ENCODE measurements around the gene AUTS2. TPM values are rescaled to one million over a fixed set of nuclear protein-coding genes. Genes with fewer than 3 reads are reported as not detected.

The AUTS2 gene
- total and polyA plus RNA-seq, 2 experiments from 2014 or later, result 32.0 to 91.0 TPM

DNA sequence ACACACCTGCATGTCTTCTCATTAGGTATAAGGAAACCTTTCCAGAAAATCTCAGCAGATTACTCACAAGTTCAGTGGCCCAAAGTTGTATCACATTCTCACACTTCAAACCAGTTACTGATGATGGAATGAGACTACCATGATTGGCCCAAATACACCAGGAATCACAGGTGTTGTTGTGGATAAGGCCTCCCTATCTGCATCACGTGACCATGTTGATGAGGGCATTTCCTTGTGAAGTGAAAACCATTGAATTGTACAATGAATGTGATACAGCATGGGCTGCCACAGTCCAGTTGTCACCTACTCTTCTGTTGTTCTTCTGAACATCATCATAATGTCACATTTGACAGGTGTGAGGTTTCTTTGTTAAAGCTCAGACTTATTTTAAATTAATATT lies 431.7 kb downstream of the AUTS2 start:
- Histone ChIP-seq H3K9me2 (ENCODE audit: insufficient read depth) (no peaks in the 10 kb centered on the region), H3K4me2 (no peak overlapping the region), H3F3A (replicated peaks; ENCODE audit: low read depth) (no peaks in the 10 kb centered on the region), H3K36me3 (ENCODE audit: insufficient read depth) (no peaks in the 10 kb centered on the region), H3K4me3 (no peak overlapping the region), H4K20me1 (replicated peaks; ENCODE audit: insufficient read depth) (no peaks in the 10 kb centered on the region), H3K27ac (ENCODE audit: low read depth) (no peak overlapping the region), H3K4me1 (ENCODE audit: insufficient read depth) (peaks cover 28% of the 10 kb centered on the region), H3K27me3 (ENCODE audit: insufficient read depth) (no peaks in the 10 kb centered on the region), H2AFZ (no peak overlapping the region), H3K79me2 (replicated peaks; ENCODE audit: insufficient read depth) (no peaks in the 10 kb centered on the region)
- peaks cover 27% of the 10 kb centered on the region for H3K4me1 Mint-ChIP-seq
- H3K4me3 Mint-ChIP-seq, result no peak overlapping the region
- no peaks in the 10 kb centered on the region for H3K9me3 Mint-ChIP-seq
- no peak for TF ChIP-seq ZNF114 (CRISPR knock-in tag; IDR thresholded peaks at IDR 0.05)
- TF ChIP-seq ZNF331 (CRISPR knock-in tag; IDR thresholded peaks at IDR 0.05; ENCODE audit: low read depth), result no peak
- no peak for TF ChIP-seq NANOG (IDR thresholded peaks at IDR 0.05; ENCODE audit: borderline replicate concordance)
- no peak for TF ChIP-seq CREB1 (CRISPR knock-in tag; IDR thresholded peaks at IDR 0.05; ENCODE audit: low read depth)
- no peak for TF ChIP-seq JUNB (IDR thresholded peaks at IDR 0.05; ENCODE audit: unreplicated experiment)
- TF ChIP-seq, protein P1, sequence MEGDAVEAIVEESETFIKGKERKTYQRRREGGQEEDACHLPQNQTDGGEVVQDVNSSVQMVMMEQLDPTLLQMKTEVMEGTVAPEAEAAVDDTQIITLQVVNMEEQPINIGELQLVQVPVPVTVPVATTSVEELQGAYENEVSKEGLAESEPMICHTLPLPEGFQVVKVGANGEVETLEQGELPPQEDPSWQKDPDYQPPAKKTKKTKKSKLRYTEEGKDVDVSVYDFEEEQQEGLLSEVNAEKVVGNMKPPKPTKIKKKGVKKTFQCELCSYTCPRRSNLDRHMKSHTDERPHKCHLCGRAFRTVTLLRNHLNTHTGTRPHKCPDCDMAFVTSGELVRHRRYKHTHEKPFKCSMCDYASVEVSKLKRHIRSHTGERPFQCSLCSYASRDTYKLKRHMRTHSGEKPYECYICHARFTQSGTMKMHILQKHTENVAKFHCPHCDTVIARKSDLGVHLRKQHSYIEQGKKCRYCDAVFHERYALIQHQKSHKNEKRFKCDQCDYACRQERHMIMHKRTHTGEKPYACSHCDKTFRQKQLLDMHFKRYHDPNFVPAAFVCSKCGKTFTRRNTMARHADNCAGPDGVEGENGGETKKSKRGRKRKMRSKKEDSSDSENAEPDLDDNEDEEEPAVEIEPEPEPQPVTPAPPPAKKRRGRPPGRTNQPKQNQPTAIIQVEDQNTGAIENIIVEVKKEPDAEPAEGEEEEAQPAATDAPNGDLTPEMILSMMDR (conservative IDR thresholded peaks at IDR 0.05; ENCODE audit: low read depth in 2 of 2), result no peak
- no peak for TF ChIP-seq EZH2 (IDR thresholded peaks at IDR 0.05; ENCODE audit: low read depth, unreplicated experiment)
- no peak for TF ChIP-seq POLR2AphosphoS5 (IDR thresholded peaks at IDR 0.05; ENCODE audit: low read depth)
- TF ChIP-seq, protein P2, sequence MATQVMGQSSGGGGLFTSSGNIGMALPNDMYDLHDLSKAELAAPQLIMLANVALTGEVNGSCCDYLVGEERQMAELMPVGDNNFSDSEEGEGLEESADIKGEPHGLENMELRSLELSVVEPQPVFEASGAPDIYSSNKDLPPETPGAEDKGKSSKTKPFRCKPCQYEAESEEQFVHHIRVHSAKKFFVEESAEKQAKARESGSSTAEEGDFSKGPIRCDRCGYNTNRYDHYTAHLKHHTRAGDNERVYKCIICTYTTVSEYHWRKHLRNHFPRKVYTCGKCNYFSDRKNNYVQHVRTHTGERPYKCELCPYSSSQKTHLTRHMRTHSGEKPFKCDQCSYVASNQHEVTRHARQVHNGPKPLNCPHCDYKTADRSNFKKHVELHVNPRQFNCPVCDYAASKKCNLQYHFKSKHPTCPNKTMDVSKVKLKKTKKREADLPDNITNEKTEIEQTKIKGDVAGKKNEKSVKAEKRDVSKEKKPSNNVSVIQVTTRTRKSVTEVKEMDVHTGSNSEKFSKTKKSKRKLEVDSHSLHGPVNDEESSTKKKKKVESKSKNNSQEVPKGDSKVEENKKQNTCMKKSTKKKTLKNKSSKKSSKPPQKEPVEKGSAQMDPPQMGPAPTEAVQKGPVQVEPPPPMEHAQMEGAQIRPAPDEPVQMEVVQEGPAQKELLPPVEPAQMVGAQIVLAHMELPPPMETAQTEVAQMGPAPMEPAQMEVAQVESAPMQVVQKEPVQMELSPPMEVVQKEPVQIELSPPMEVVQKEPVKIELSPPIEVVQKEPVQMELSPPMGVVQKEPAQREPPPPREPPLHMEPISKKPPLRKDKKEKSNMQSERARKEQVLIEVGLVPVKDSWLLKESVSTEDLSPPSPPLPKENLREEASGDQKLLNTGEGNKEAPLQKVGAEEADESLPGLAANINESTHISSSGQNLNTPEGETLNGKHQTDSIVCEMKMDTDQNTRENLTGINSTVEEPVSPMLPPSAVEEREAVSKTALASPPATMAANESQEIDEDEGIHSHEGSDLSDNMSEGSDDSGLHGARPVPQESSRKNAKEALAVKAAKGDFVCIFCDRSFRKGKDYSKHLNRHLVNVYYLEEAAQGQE (IDR thresholded peaks at IDR 0.05; ENCODE audit: unreplicated experiment), result no peak
- TF ChIP-seq EZH2phosphoT487 (IDR thresholded peaks at IDR 0.05; ENCODE audit: unreplicated experiment), result no peak
- TF ChIP-seq STAT1 (IDR thresholded peaks at IDR 0.05; ENCODE audit: unreplicated experiment), result no peak
- TF ChIP-seq, protein P3, sequence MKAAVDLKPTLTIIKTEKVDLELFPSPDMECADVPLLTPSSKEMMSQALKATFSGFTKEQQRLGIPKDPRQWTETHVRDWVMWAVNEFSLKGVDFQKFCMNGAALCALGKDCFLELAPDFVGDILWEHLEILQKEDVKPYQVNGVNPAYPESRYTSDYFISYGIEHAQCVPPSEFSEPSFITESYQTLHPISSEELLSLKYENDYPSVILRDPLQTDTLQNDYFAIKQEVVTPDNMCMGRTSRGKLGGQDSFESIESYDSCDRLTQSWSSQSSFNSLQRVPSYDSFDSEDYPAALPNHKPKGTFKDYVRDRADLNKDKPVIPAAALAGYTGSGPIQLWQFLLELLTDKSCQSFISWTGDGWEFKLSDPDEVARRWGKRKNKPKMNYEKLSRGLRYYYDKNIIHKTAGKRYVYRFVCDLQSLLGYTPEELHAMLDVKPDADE (IDR thresholded peaks at IDR 0.05), result no peak
- TF ChIP-seq, protein P4, sequence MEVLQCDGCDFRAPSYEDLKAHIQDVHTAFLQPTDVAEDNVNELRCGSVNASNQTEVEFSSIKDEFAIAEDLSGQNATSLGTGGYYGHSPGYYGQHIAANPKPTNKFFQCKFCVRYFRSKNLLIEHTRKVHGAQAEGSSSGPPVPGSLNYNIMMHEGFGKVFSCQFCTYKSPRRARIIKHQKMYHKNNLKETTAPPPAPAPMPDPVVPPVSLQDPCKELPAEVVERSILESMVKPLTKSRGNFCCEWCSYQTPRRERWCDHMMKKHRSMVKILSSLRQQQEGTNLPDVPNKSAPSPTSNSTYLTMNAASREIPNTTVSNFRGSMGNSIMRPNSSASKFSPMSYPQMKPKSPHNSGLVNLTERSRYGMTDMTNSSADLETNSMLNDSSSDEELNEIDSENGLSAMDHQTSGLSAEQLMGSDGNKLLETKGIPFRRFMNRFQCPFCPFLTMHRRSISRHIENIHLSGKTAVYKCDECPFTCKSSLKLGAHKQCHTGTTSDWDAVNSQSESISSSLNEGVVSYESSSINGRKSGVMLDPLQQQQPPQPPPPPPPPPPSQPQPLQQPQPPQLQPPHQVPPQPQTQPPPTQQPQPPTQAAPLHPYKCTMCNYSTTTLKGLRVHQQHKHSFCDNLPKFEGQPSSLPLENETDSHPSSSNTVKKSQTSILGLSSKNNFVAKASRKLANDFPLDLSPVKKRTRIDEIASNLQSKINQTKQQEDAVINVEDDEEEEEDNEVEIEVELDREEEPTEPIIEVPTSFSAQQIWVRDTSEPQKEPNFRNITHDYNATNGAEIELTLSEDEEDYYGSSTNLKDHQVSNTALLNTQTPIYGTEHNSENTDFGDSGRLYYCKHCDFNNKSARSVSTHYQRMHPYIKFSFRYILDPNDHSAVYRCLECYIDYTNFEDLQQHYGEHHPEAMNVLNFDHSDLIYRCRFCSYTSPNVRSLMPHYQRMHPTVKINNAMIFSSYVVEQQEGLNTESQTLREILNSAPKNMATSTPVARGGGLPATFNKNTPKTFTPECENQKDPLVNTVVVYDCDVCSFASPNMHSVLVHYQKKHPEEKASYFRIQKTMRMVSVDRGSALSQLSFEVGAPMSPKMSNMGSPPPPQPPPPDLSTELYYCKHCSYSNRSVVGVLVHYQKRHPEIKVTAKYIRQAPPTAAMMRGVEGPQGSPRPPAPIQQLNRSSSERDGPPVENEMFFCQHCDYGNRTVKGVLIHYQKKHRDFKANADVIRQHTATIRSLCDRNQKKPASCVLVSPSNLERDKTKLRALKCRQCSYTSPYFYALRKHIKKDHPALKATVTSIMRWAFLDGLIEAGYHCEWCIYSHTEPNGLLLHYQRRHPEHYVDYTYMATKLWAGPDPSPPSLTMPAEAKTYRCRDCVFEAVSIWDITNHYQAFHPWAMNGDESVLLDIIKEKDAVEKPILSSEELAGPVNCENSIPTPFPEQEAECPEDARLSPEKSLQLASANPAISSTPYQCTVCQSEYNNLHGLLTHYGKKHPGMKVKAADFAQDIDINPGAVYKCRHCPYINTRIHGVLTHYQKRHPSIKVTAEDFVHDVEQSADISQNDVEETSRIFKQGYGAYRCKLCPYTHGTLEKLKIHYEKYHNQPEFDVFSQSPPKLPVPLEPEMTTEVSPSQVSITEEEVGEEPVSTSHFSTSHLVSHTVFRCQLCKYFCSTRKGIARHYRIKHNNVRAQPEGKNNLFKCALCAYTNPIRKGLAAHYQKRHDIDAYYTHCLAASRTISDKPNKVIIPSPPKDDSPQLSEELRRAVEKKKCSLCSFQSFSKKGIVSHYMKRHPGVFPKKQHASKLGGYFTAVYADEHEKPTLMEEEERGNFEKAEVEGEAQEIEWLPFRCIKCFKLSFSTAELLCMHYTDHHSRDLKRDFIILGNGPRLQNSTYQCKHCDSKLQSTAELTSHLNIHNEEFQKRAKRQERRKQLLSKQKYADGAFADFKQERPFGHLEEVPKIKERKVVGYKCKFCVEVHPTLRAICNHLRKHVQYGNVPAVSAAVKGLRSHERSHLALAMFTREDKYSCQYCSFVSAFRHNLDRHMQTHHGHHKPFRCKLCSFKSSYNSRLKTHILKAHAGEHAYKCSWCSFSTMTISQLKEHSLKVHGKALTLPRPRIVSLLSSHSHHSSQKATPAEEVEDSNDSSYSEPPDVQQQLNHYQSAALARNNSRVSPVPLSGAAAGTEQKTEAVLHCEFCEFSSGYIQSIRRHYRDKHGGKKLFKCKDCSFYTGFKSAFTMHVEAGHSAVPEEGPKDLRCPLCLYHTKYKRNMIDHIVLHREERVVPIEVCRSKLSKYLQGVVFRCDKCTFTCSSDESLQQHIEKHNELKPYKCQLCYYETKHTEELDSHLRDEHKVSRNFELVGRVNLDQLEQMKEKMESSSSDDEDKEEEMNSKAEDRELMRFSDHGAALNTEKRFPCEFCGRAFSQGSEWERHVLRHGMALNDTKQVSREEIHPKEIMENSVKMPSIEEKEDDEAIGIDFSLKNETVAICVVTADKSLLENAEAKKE (CRISPR knock-in tag; IDR thresholded peaks at IDR 0.05), result no peak
- no peaks in the 10 kb centered on the region for H3K36me3 Mint-ChIP-seq (ENCODE audit: low read depth)
- ATAC-seq (no peak), DNase-seq (ENCODE audit: low spot score) (no peak)
- H3K27ac Mint-ChIP-seq, result no peak overlapping the region
- H3K27me3 Mint-ChIP-seq (ENCODE audit: insufficient read depth, low read depth, poor library complexity), result no peaks in the 10 kb centered on the region

Data from GM23338 (cell line).